SK-N-SH treated with all-trans-retinoic acid at 6 μM for 48 hours (cell line): ENCODE measurements around the gene PTRH2.

ENCODE experiments used
- ATAC-seq: fragments of 200-7000 bp; cut with Tn5 transposase; 3 replicates; pipeline ENCODE4 v1.9.1; 2020; ENCODE audit warnings: mild to moderate bottlenecking, moderate library complexity
- ARNTL ChIP-seq: fragments of 450-650 bp; formaldehyde crosslinking; IDR thresholded peaks from 2 replicates; pipeline ENCODE4 v1.5.0; 2020; ENCODE audit warnings: low read depth, mild to moderate bottlenecking, moderate library complexity, borderline replicate concordance
- GLIS3 ChIP-seq: fragments of 250-450 bp; sonication (Bioruptor Pico); IDR thresholded peaks from 2 replicates; pipeline ENCODE4 v1.5.0; 2020; ENCODE audit warnings: mild to moderate bottlenecking, moderate library complexity
- ISL1 ChIP-seq: fragments of 250-450 bp; sonication (Bioruptor Pico); IDR thresholded peaks from 2 replicates; pipeline ENCODE4 v2.1.2; 2022; ENCODE audit warnings: mild to moderate bottlenecking, moderate library complexity
- OSR1 ChIP-seq: fragments of 250-450 bp; sonication (Bioruptor Pico); IDR thresholded peaks from 2 replicates; pipeline ENCODE4 v1.8.0; 2022; ENCODE audit warnings: moderate library complexity, mild to moderate bottlenecking, inconsistent platforms
- RARB ChIP-seq: fragments of 250-450 bp; sonication (Bioruptor Pico); IDR thresholded peaks from 2 replicates; pipeline ENCODE4 v1.8.0; 2021; ENCODE audit warnings: mild to moderate bottlenecking, moderate library complexity
- SNAI2 ChIP-seq: fragments of 250-450 bp; sonication (Bioruptor Pico); IDR thresholded peaks from 2 replicates; pipeline ENCODE4 v1.5.0; 2020; ENCODE audit warnings: mild to moderate bottlenecking, moderate library complexity
- TSHZ2 ChIP-seq: fragments of 250-450 bp; sonication (Bioruptor Pico); IDR thresholded peaks from 2 replicates; pipeline ENCODE4 v1.5.0; 2020; ENCODE audit warnings: mild to moderate bottlenecking, moderate library complexity
- ZC3H10 ChIP-seq: fragments of 250-450 bp; sonication (Bioruptor Pico); IDR thresholded peaks from 2 replicates; pipeline ENCODE4 v1.5.1; 2021; ENCODE audit warnings: mild to moderate bottlenecking, moderate library complexity
- ZFP3 ChIP-seq: fragments of 250-450 bp; sonication (Bioruptor Pico); IDR thresholded peaks from 2 replicates; pipeline ENCODE4 v1.5.0; 2020; ENCODE audit warnings: mild to moderate bottlenecking, moderate library complexity
- ZNF565 ChIP-seq: fragments of 450-650 bp; formaldehyde crosslinking; conservative IDR thresholded peaks from 2 replicates; pipeline ENCODE4 v1.5.0; 2020; ENCODE audit warnings: low read depth, mild to moderate bottlenecking, moderate library complexity
- ZNF70 ChIP-seq: fragments of 450-650 bp; formaldehyde crosslinking; IDR thresholded peaks from 2 replicates; pipeline ENCODE4 v1.5.0; 2020; ENCODE audit warnings: mild to moderate bottlenecking, moderate library complexity
- ZNF8 ChIP-seq: fragments of 450-650 bp; formaldehyde crosslinking; IDR thresholded peaks from 2 replicates; pipeline ENCODE4 v1.5.0; 2020; ENCODE audit warnings: mild to moderate bottlenecking, moderate library complexity
- TF ChIP-seq, protein P1 (sequence below): fragments of 250-450 bp; sonication (Bioruptor Pico); IDR thresholded peaks from 2 replicates; pipeline ENCODE4 v1.5.1; 2020; ENCODE audit warnings: low read depth, mild to moderate bottlenecking, moderate library complexity
- TF ChIP-seq, protein P2 (sequence below): fragments of 250-450 bp; sonication (Bioruptor Pico); IDR thresholded peaks from 2 replicates; pipeline ENCODE4 v1.8.0; 2021; ENCODE audit warnings: low read depth, mild to moderate bottlenecking, moderate library complexity, borderline replicate concordance
- TF ChIP-seq, protein P3 (sequence below): fragments of 250-450 bp; sonication (Bioruptor Pico); IDR thresholded peaks from 2 replicates; pipeline ENCODE4 v1.5.1; 2021; ENCODE audit warnings: mild to moderate bottlenecking, moderate library complexity
- TF ChIP-seq, protein P4 (sequence below): fragments of 250-450 bp; sonication (Bioruptor Pico); IDR thresholded peaks from 2 replicates; pipeline ENCODE4 v1.8.0; 2020; ENCODE audit warnings: mild to moderate bottlenecking, moderate library complexity, borderline replicate concordance

Gene PTRH2

GRCh38 chr17:59651346-59651745, 55.9 kb downstream of the PTRH2 start (continued):
- TF ChIP-seq, protein P1, sequence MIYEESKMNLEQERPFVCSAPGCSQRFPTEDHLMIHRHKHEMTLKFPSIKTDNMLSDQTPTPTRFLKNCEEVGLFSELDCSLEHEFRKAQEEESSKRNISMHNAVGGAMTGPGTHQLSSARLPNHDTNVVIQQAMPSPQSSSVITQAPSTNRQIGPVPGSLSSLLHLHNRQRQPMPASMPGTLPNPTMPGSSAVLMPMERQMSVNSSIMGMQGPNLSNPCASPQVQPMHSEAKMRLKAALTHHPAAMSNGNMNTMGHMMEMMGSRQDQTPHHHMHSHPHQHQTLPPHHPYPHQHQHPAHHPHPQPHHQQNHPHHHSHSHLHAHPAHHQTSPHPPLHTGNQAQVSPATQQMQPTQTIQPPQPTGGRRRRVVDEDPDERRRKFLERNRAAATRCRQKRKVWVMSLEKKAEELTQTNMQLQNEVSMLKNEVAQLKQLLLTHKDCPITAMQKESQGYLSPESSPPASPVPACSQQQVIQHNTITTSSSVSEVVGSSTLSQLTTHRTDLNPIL = no peak
- TF ChIP-seq ARNTL = no peak

- ATAC-seq = no peak
- TF ChIP-seq, protein P2, sequence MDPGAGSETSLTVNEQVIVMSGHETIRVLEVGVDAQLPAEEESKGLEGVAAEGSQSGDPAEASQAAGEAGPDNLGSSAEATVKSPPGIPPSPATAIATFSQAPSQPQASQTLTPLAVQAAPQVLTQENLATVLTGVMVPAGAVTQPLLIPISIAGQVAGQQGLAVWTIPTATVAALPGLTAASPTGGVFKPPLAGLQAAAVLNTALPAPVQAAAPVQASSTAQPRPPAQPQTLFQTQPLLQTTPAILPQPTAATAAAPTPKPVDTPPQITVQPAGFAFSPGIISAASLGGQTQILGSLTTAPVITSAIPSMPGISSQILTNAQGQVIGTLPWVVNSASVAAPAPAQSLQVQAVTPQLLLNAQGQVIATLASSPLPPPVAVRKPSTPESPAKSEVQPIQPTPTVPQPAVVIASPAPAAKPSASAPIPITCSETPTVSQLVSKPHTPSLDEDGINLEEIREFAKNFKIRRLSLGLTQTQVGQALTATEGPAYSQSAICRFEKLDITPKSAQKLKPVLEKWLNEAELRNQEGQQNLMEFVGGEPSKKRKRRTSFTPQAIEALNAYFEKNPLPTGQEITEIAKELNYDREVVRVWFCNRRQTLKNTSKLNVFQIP (CRISPR knock-in tag) = no peak
- no peak for TF ChIP-seq ZC3H10 (CRISPR knock-in tag)
- TF ChIP-seq, protein P1 = no peak
- no peak for TF ChIP-seq ZNF565 (CRISPR knock-in tag)
- TF ChIP-seq ZFP3 (CRISPR knock-in tag) = no peak
- no peak for TF ChIP-seq SNAI2 (CRISPR knock-in tag)
- no peak for TF ChIP-seq RARB (CRISPR knock-in tag)
- TF ChIP-seq, protein P3, sequence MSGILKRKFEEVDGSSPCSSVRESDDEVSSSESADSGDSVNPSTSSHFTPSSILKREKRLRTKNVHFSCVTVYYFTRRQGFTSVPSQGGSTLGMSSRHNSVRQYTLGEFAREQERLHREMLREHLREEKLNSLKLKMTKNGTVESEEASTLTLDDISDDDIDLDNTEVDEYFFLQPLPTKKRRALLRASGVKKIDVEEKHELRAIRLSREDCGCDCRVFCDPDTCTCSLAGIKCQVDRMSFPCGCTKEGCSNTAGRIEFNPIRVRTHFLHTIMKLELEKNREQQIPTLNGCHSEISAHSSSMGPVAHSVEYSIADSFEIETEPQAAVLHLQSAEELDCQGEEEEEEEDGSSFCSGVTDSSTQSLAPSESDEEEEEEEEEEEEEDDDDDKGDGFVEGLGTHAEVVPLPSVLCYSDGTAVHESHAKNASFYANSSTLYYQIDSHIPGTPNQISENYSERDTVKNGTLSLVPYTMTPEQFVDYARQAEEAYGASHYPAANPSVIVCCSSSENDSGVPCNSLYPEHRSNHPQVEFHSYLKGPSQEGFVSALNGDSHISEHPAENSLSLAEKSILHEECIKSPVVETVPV = no peak
- no peak for TF ChIP-seq ISL1 (CRISPR knock-in tag)
- TF ChIP-seq ZNF8 = no peak
- no peak for TF ChIP-seq ZNF70 (CRISPR knock-in tag)
- TF ChIP-seq TSHZ2 (CRISPR knock-in tag) = no peak
- no peak for TF ChIP-seq GLIS3 (CRISPR knock-in tag)
- TF ChIP-seq, all 23 proteins: peak for 0
These were observed 56.6 kb downstream of the PTRH2 start for GRCh38 chr17:59650642-59651041.

DNA sequence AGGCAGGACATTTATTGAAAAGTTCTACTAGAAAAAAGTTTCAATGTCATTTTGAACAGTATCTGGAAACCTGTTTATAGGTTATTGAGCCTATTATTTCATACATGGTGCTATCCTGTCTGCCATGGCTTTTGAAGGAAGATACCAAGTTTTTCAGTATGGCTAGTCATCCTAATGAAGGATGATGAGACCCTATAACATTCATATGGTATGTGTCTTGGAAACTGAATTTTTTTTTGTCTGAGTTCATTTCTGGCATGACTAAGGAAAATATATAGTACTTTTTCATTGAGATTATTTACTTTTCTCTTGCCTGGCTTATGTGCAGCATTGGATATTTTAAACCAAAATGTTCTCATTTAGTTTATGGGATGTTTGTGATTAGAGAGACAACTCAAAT, 57.3 kb downstream of the PTRH2 start:
- no peak for ATAC-seq
- TF ChIP-seq, protein P4, sequence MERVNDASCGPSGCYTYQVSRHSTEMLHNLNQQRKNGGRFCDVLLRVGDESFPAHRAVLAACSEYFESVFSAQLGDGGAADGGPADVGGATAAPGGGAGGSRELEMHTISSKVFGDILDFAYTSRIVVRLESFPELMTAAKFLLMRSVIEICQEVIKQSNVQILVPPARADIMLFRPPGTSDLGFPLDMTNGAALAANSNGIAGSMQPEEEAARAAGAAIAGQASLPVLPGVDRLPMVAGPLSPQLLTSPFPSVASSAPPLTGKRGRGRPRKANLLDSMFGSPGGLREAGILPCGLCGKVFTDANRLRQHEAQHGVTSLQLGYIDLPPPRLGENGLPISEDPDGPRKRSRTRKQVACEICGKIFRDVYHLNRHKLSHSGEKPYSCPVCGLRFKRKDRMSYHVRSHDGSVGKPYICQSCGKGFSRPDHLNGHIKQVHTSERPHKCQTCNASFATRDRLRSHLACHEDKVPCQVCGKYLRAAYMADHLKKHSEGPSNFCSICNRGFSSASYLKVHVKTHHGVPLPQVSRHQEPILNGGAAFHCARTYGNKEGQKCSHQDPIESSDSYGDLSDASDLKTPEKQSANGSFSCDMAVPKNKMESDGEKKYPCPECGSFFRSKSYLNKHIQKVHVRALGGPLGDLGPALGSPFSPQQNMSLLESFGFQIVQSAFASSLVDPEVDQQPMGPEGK (CRISPR knock-in tag) = no peak
- TF ChIP-seq ARNTL (no peak), OSR1 (CRISPR knock-in tag) (no peak), GLIS3 (CRISPR knock-in tag) (no peak)
